ENCODE results near the gene BMP10.

The BMP10 gene

GRCh38 chr2:68819556-68819955 is 51.6 kb downstream of the BMP10 start:
- no peak for DNase-seq (ENCODE audit: low read depth in 2 of 2)

GRCh38 chr2:68817306-68817705 is 53.9 kb downstream of the BMP10 start:
- DNase-seq (ENCODE audit: low read depth in 2 of 2), result no peak

All from stimulated activated CD4-positive, alpha-beta T cell treated with anti-CD3 and anti-CD28 coated beads, Interleukin-1b, Interleukin-23, amount 100 ng/mL, for 1 hour (primary cell).